Neuronal stem cell (in vitro differentiated cells): ENCODE results near the gene RFPL1.
"Not testable (repeated sequence)": the region's sequence is repeated elsewhere in the genome, so short reads cannot be mapped to it uniquely, and the experiment has no call there.

Experiments
- DNase-seq: peaks from one replicate; pipeline ENCODE4 v3.0.0-alpha.2; 2013; ENCODE audit warnings: low spot score
- H2AFZ ChIP-seq: one replicate; pipeline ENCODE4 v1.6.1; 2013; ENCODE audit warnings: mild to moderate bottlenecking, low read length, inconsistent platforms
- H2AK5ac ChIP-seq: 2 replicates; pipeline ENCODE4 v1.6.1; 2013; ENCODE audit warnings: low read depth, mild to moderate bottlenecking, inconsistent platforms, low read length, moderate library complexity, mixed read lengths
- H2BK120ac ChIP-seq: 2 replicates; pipeline ENCODE4 v1.6.1; 2013; ENCODE audit warnings: low read depth, mild to moderate bottlenecking, inconsistent platforms, low read length, moderate library complexity, mixed read lengths
- H2BK12ac ChIP-seq: one replicate; pipeline ENCODE4 v1.6.1; 2013; ENCODE audit warnings: low read length, inconsistent platforms
- H2BK15ac ChIP-seq: 2 replicates; pipeline ENCODE4 v1.6.1; 2013; ENCODE audit warnings: mild to moderate bottlenecking, low read length, inconsistent platforms, mixed read lengths
- H2BK5ac ChIP-seq: one replicate; pipeline ENCODE4 v1.6.1; 2013; ENCODE audit warnings: inconsistent platforms, mild to moderate bottlenecking, low read length, moderate library complexity
- H3K14ac ChIP-seq: one replicate; pipeline ENCODE4 v1.6.1; 2013; ENCODE audit warnings: low read length, inconsistent platforms
- H3K18ac ChIP-seq: 2 replicates; pipeline ENCODE4 v1.6.1; 2013; ENCODE audit warnings: low read length, inconsistent platforms
- H3K23ac ChIP-seq: 2 replicates; pipeline ENCODE4 v1.6.1; 2013; ENCODE audit warnings: low read depth, mild to moderate bottlenecking, mixed read lengths, low read length, inconsistent platforms; ENCODE audit not compliant: poor library complexity
- H3K27ac ChIP-seq: replicated peaks from 3 replicates; pipeline ENCODE4 v1.5.1; 2013; ENCODE audit warnings: low read length, inconsistent platforms
- H3K27me3 ChIP-seq, 3 experiments: 2 replicates each; pipeline ENCODE4 v1.6.1; 2013; ENCODE audit warnings: low read length in 3 of 3, mild to moderate bottlenecking in 2 of 3, inconsistent platforms in 1 of 3, low read depth in 1 of 3, mixed read lengths in 1 of 3, moderate library complexity in 1 of 3; ENCODE audit not compliant: control insufficient read depth in 3 of 3, insufficient read depth in 3 of 3
- H3K36me3 ChIP-seq, 2 donors: replicated peaks in 1 of 2; 2 replicates each; pipeline ENCODE4 v1.6.1; 2013; ENCODE audit warnings: low read length in 2 of 2; ENCODE audit not compliant: control insufficient read depth in 2 of 2, insufficient read depth in 2 of 2
- H3K4ac ChIP-seq: 2 replicates; pipeline ENCODE4 v1.6.1; 2013; ENCODE audit warnings: inconsistent platforms, mild to moderate bottlenecking, low read length, moderate library complexity
- H3K4me1 ChIP-seq, 2 donors: 1 replicate in 1 of 2; 2 replicates in 1 of 2; pipeline ENCODE4 v1.6.1; 2013; ENCODE audit warnings: low read length in 2 of 2, low read depth in 1 of 2; ENCODE audit not compliant: control insufficient read depth in 2 of 2, insufficient read depth in 1 of 2
- H3K4me2 ChIP-seq: one replicate; pipeline ENCODE4 v1.6.1; 2013; ENCODE audit warnings: mild to moderate bottlenecking, low read length, inconsistent platforms; ENCODE audit not compliant: insufficient read depth, poor library complexity, severe bottlenecking
- H3K4me3 ChIP-seq, 2 donors: 2 replicates each; pipeline ENCODE4 v1.5.1; 2013; ENCODE audit warnings: low read length in 2 of 2, mild to moderate bottlenecking in 2 of 2, inconsistent platforms in 1 of 2, moderate library complexity in 1 of 2
- H3K79me1 ChIP-seq: one replicate; pipeline ENCODE4 v1.6.1; 2013; ENCODE audit warnings: low read depth, mild to moderate bottlenecking, inconsistent platforms, low read length, moderate library complexity
- H3K9ac ChIP-seq: one replicate; pipeline ENCODE4 v1.6.1; 2013; ENCODE audit warnings: mild to moderate bottlenecking, low read depth, low read length, inconsistent platforms; ENCODE audit not compliant: poor library complexity
- H3K9me3 ChIP-seq, 2 donors: replicated peaks in 1 of 2; 2 replicates each; pipeline versions ENCODE3 to v1.6.1; 2013; ENCODE audit warnings: low read length in 2 of 2, mild to moderate bottlenecking in 2 of 2, inconsistent platforms in 1 of 2, low read depth in 1 of 2, mixed read lengths in 1 of 2, moderate library complexity in 1 of 2; ENCODE audit not compliant: control insufficient read depth in 2 of 2, insufficient read depth in 1 of 2
- H4K8ac ChIP-seq: one replicate; pipeline ENCODE4 v1.6.1; 2013; ENCODE audit warnings: low read depth, mild to moderate bottlenecking, inconsistent platforms, low read length, moderate library complexity
- H4K91ac ChIP-seq: one replicate; pipeline ENCODE4 v1.6.1; 2013; ENCODE audit warnings: low read length, low read depth, mild to moderate bottlenecking, inconsistent platforms; ENCODE audit not compliant: poor library complexity
- WGBS, 2 donors: extraction: QIAGEN DNeasy Blood & Tissue Kit; methylation state at CpG; one replicate each; pipeline ENCODE4 v1.1.7; 2013; ENCODE audit warnings: missing lambda C conversion rate in 2 of 2, mixed read lengths in 1 of 2; ENCODE audit not compliant: insufficient read length in 2 of 2, insufficient replicate concordance in 1 of 2; ENCODE audit errors: extremely low coverage in 2 of 2; 5-methylcytosine and 5-hydroxymethylcytosine counted together

Gene RFPL1

GRCh38 chr22:29400576-29400975, 37.8 kb upstream of the RFPL1 start:
- peaks cover 0 to 3% (median 0%) of the 10 kb centered on the region in 3 experiments for H3K27me3 ChIP-seq
- no peak overlapping the region for H2BK15ac ChIP-seq
- no peak overlapping the region for H2AK5ac ChIP-seq
- no peaks in the 10 kb centered on the region for H3K9me3 ChIP-seq
- H3K36me3 ChIP-seq: no peaks in the 10 kb centered on the region
- H3K23ac ChIP-seq: no peak overlapping the region
- no peak overlapping the region for H3K4ac ChIP-seq
- no peak overlapping the region for H3K4me2 ChIP-seq
- H4K91ac ChIP-seq: no peak overlapping the region
- H3K79me1 ChIP-seq: no peaks in the 10 kb centered on the region
- H2BK5ac ChIP-seq: no peak overlapping the region
- no peak overlapping the region for H2AFZ ChIP-seq
- no peaks in the 10 kb centered on the region for H3K4me1 ChIP-seq
- no CpG with 5 or more reads among the region's 2 CpGs for WGBS, 2 donors
- H3K14ac ChIP-seq: no peak overlapping the region
- H3K4me3 ChIP-seq: no peak overlapping the region
- no peak overlapping the region for H3K18ac ChIP-seq
- no peak overlapping the region for H4K8ac ChIP-seq
- H2BK120ac ChIP-seq: no peak overlapping the region
- no peak overlapping the region for H2BK12ac ChIP-seq
- no peak overlapping the region for H3K9ac ChIP-seq
- H3K27ac ChIP-seq: no peak overlapping the region
- DNase-seq: no peak

DNA sequence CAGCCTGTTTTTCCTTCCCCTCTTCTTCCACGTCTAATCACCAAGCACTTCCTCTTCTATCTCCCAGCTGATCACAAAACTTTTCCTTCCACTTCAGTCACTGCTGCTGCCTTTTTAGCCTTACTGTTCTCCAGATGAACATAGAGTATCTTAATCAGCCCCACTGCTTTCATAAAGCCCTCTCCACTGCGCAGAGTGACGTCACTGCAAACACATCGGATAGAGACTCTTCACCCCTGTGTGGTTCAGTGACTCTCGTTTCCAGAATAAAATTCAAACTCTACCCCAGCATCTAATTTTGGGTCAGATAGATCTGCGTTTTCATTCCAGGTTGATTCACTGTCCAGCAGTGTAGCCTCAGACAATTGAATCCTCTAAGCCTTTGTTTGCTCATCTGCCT, 36.8 kb upstream of the RFPL1 start:
- not testable (repeated sequence) for H3K4me1 ChIP-seq, H2BK15ac ChIP-seq, H2BK5ac ChIP-seq, H3K27ac ChIP-seq, H3K36me3 ChIP-seq, H3K4me2 ChIP-seq, H3K27me3 ChIP-seq, H2AFZ ChIP-seq, H3K23ac ChIP-seq, H4K8ac ChIP-seq, H3K9me3 ChIP-seq, H3K79me1 ChIP-seq, H3K18ac ChIP-seq, H2AK5ac ChIP-seq, DNase-seq, H4K91ac ChIP-seq, H3K4me3 ChIP-seq, H3K14ac ChIP-seq, H3K4ac ChIP-seq, H2BK120ac ChIP-seq, H3K9ac ChIP-seq, H2BK12ac ChIP-seq
- no CpG with 5 or more reads among the region's 6 CpGs for WGBS, 2 donors

- Histone ChIP-seq H3K14ac (no peak overlapping the region), H3K27me3 (peaks cover 0 to 3% (median 0%) of the 10 kb centered on the region in 3 experiments), H3K4me1 (no peaks in the 10 kb centered on the region), H3K36me3 (no peaks in the 10 kb centered on the region), H3K4me2 (no peak overlapping the region), H2BK12ac (no peak overlapping the region), H3K4ac (no peak overlapping the region), H2BK15ac (no peak overlapping the region), H3K4me3 (no peak overlapping the region), H2BK5ac (no peak overlapping the region), H3K9me3 (no peaks in the 10 kb centered on the region), H2AFZ (no peak overlapping the region), H4K91ac (no peak overlapping the region), H3K18ac (no peak overlapping the region), H3K27ac (no peak overlapping the region), H3K9ac (no peak overlapping the region), H4K8ac (no peak overlapping the region), H3K79me1 (no peaks in the 10 kb centered on the region), H2BK120ac (no peak overlapping the region), H2AK5ac (no peak overlapping the region), H3K23ac (no peak overlapping the region)
- no CpG with 5 or more reads among the region's 6 CpGs for WGBS, 2 donors
- DNase-seq: no peak
Measured at GRCh38 chr22:29408940-29409339, 29.4 kb upstream of the RFPL1 start.

DNA sequence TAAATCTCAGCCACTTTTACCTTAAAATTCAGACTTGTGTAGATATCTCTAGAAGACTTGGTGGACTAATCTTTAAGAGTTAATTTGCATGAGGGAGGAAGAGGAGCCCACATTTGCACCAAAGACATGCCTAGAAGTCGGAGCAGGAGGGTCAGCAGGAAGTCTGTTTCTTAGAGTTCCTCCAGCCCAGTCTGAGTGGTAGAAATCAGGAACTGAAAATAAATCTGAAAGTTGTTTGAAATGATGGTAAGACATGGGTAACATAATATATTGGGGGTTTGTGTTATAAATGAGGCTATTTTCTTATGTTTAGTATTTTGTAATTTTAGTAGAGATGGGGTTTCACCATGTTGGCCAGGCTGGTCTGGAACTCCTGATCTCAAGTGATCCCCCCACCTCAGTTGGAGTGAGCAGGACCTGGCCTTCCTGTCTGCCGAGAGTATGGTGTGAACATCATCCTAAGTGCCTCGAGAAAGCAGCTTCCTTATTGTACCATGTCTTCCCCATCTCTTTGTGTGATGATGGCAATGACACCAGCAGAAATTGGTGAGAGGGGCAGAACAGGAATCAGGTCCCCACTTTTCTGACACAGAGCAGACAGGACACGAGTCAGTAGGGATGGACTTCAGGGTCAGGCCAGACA, 26.7 kb upstream of the RFPL1 start:
- not testable (repeated sequence) for H3K27me3 ChIP-seq, H2AFZ ChIP-seq, H3K27ac ChIP-seq, H4K91ac ChIP-seq, H2AK5ac ChIP-seq, H4K8ac ChIP-seq, H3K4me3 ChIP-seq, H3K9ac ChIP-seq, H2BK15ac ChIP-seq, H3K14ac ChIP-seq, H3K23ac ChIP-seq, H3K9me3 ChIP-seq, H2BK120ac ChIP-seq, H2BK5ac ChIP-seq, H3K4me1 ChIP-seq, H2BK12ac ChIP-seq, H3K4me2 ChIP-seq, DNase-seq, H3K79me1 ChIP-seq, H3K4ac ChIP-seq, H3K18ac ChIP-seq, H3K36me3 ChIP-seq
- WGBS, 2 donors: no CpG with 5 or more reads among the region's 4 CpGs
